ENCODE results near the gene TNFRSF18. TPM values are rescaled to one million over a fixed set of nuclear protein-coding genes. Genes with fewer than 3 reads are reported as not detected.

Gene TNFRSF18
- total RNA-seq, 6 experiments from 2014 or later = 0.24 to 0.27 TPM; not detected in 4

DNA sequence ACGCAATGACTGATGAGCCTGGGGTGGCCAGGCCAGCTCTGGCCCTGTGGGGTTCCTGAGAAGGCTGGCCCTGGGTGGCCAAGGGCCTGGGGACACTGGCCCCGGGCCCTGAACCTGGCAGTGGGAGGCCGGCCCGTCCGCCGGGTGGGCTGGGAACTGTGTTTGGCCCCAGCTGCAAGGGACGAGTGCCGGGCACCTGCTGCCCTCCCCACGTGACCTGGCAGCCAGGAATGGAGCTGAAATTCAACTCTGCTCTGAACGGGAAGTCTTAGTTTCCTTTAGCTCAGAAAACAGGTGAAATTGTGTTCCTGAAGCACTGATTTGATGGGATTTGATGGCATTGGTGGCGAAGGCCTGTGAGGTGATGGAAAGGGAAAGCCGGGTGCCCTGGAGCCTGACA is 40.9 kb downstream of the TNFRSF18 start:
- no peaks in the 10 kb centered on the region for H3K36me3 ChIP-seq
- ATAC-seq (no peak), DNase-seq (no peak)
- intact Hi-C loops (cut with DNase I) = no loop called here
- H3K27me3 ChIP-seq = no peaks in the 10 kb centered on the region
- TF ChIP-seq, protein P1, sequence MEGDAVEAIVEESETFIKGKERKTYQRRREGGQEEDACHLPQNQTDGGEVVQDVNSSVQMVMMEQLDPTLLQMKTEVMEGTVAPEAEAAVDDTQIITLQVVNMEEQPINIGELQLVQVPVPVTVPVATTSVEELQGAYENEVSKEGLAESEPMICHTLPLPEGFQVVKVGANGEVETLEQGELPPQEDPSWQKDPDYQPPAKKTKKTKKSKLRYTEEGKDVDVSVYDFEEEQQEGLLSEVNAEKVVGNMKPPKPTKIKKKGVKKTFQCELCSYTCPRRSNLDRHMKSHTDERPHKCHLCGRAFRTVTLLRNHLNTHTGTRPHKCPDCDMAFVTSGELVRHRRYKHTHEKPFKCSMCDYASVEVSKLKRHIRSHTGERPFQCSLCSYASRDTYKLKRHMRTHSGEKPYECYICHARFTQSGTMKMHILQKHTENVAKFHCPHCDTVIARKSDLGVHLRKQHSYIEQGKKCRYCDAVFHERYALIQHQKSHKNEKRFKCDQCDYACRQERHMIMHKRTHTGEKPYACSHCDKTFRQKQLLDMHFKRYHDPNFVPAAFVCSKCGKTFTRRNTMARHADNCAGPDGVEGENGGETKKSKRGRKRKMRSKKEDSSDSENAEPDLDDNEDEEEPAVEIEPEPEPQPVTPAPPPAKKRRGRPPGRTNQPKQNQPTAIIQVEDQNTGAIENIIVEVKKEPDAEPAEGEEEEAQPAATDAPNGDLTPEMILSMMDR (IDR thresholded peaks at IDR 0.05) = no peak
- no peak for TF ChIP-seq POLR2A (IDR thresholded peaks at IDR 0.05)
- no peak overlapping the region for H3K27ac ChIP-seq
- H3K9me3 ChIP-seq = no peaks in the 10 kb centered on the region
- no peak overlapping the region for H3K4me3 ChIP-seq
- 60% methylated on average over 3 of the region's 12 CpGs for WGBS (ENCODE audit: insufficient coverage, low coverage, low lambda C conversion rate, missing lambda C conversion rate)
- no peaks in the 10 kb centered on the region for H3K4me1 ChIP-seq

DNA sequence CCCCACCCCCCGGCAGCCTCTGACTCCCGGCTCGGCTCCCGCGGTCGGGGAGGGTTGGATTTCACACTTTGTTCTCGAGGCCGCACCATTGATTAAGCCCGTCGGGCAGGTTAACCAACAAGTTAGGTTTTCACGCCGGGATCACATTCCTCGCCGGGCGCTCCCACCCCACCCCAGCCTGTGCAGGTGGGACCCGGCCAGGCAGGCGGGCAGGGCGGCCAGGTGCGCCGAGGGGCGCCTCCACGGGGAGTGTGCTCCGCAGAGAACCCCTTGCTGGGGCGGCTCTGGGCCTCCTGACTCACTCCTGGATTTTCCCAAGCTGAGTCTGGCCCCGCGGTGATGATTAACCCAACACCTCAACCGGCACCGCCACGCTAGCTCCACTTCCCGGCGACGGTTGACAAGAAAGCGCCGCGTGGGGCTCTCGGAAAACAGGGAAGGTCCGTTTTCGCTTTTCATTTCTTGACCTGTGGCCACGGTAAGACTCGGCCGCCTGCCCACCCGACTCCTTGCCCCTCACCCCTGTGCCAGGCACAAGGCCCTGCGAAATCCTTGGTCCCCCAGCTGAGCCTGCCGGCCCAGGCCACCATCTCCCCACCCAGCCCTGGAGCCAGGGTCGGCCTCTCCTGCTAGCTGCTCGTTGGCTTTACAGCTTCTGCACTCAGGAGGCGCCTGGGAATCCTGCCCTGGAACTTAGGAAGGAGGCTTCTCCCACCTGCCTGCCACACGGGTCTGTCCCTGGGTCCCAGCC is 41.5 kb downstream of the TNFRSF18 start:
- intact Hi-C loops (cut with DNase I) = no loop called here
- no peaks in the 10 kb centered on the region for H3K27me3 ChIP-seq

DNA sequence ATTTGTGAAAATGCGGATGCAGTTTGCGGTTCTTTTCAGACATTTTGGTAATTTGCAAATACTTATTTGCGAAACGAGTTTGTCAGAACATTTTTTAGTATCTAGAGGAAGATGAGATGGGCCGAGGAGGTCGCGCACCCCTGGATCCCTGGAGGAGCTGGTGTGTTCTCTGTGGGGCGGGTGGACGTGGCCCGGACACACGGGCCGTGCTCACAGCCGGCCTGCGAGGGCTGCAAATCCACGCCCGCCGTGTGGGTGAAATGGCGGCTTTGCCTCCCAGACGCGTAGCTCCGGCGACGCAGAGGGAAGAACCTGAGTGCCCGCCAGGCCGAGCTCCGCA is 42.1 kb downstream of the TNFRSF18 start:
- ATAC-seq (no peak), DNase-seq (no peak)
- Histone ChIP-seq H3K27ac (no peak overlapping the region), H3K27me3 (no peaks in the 10 kb centered on the region), H3K4me1 (no peaks in the 10 kb centered on the region), H3K4me3 (no peak overlapping the region), H3K36me3 (no peaks in the 10 kb centered on the region), H3K9me3 (no peaks in the 10 kb centered on the region)
- intact Hi-C loops (cut with DNase I) = no loop called here
- 52% methylated on average over 10 of the region's 26 CpGs for WGBS (ENCODE audit: insufficient coverage, low coverage, low lambda C conversion rate, missing lambda C conversion rate)
- TF ChIP-seq, protein P1 (IDR thresholded peaks at IDR 0.05) = no peak
- no peak for TF ChIP-seq POLR2A (IDR thresholded peaks at IDR 0.05)

More for the DNA sequence above, 41.5 kb downstream of the TNFRSF18 start:
- TF ChIP-seq, protein P1 (IDR thresholded peaks at IDR 0.05) = no peak
- TF ChIP-seq POLR2A (IDR thresholded peaks at IDR 0.05) = no peak
- Histone ChIP-seq H3K36me3 (no peaks in the 10 kb centered on the region), H3K27ac (no peak overlapping the region), H3K9me3 (no peaks in the 10 kb centered on the region), H3K4me3 (no peak overlapping the region), H3K4me1 (no peaks in the 10 kb centered on the region)
- 33% methylated on average over 19 of the region's 48 CpGs for WGBS (ENCODE audit: insufficient coverage, low coverage, low lambda C conversion rate, missing lambda C conversion rate)
- DNase-seq = no peak
- peak in 2 of 4 donors; percentile 16 to 65 for ATAC-seq

DNA sequence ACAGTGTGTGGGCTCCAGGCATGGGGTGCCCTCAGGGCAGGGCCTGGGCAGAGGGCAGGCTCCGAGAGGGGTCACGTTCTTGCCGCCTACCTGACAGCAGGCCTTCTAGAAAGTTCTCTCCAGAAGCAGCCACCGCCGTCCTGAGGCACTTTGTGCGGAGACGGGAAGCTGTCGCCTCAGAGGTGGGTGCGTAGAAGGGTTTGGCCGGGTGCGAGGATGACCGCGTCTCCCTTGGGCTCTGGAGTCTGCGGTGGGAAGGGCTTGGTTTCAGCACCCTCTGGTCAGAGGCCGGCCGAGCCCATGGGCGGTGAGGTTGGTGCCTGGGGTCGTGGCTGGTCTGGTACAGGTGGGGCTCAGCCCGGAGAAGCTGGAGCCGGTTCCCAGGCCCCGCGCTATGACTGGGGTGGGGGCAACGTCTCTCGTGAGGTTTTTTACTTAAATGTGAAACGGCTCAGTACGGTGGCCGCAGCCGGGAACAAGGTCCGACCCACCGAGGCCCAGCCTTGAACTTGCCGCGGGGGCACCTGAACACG is 42.8 kb downstream of the TNFRSF18 start:
- H3K4me3 ChIP-seq = no peak overlapping the region
- ATAC-seq (no peak), DNase-seq (no peak)
- no peaks in the 10 kb centered on the region for H3K9me3 ChIP-seq
- H3K27ac ChIP-seq = no peak overlapping the region
- TF ChIP-seq POLR2A (IDR thresholded peaks at IDR 0.05) = no peak
- TF ChIP-seq, protein P1 (IDR thresholded peaks at IDR 0.05) = no peak
- no peaks in the 10 kb centered on the region for H3K4me1 ChIP-seq
- no peaks in the 10 kb centered on the region for H3K27me3 ChIP-seq
- no peaks in the 10 kb centered on the region for H3K36me3 ChIP-seq
- intact Hi-C loops (cut with DNase I) = no loop called here
- WGBS (ENCODE audit: insufficient coverage, low coverage, low lambda C conversion rate, missing lambda C conversion rate) = 75% methylated on average over 7 of the region's 33 CpGs

Data from right lobe of liver (tissue), 6 donors.